Panc1 (cell line): ENCODE data around the gene MEA1.

ENCODE experiments used
- CTCF ChIP-seq: fragments of 450-650 bp; IDR thresholded peaks from 2 replicates; pipeline ENCODE4 v1.5.1; 2017; ENCODE audit warnings: mild to moderate bottlenecking
- POLR2AphosphoS5 ChIP-seq: IDR thresholded peaks from 2 replicates; pipeline ENCODE4 v1.6.1; 2012; ENCODE audit warnings: mild to moderate bottlenecking, low read depth, low read length, moderate library complexity

GRCh38 chr6:42993445-42993844 is 20.3 kb downstream of the MEA1 start:
- TF ChIP-seq CTCF (no peak), POLR2AphosphoS5 (no peak)
